AG09309 (cell line): ENCODE data around the gene TMEM108.
A peak's percentile ranks its signal among the peaks of the same experiment; 100 is the strongest.

Source experiments
- DNase-seq: peaks from one replicate; pipeline ENCODE4 v3.0.0-alpha.2; 2010; ENCODE audit warnings: low read depth
- H3K4me3 ChIP-seq: 2 replicates; pipeline ENCODE4 v1.5.1; 2011; ENCODE audit warnings: mild to moderate bottlenecking, low read depth, low read length, moderate library complexity; ENCODE audit not compliant: control insufficient read depth
- CTCF ChIP-seq: IDR thresholded peaks from 2 replicates; pipeline ENCODE4 v1.5.1; 2011; ENCODE audit warnings: mild to moderate bottlenecking, low read depth, low read length, inconsistent platforms; ENCODE audit not compliant: insufficient read depth, control insufficient read depth; ENCODE audit errors: missing control alignments

TMEM108 gene

GRCh38 chr3:133301194-133301593, 263.0 kb downstream of the TMEM108 start:
- TF ChIP-seq CTCF, result no peak
- H3K4me3 ChIP-seq, result no peak overlapping the region
- DNase-seq, result peak; percentile 33

- no peak for DNase-seq
- TF ChIP-seq CTCF, result no peak
- no peak overlapping the region for H3K4me3 ChIP-seq
Measured at GRCh38 chr3:133301731-133302130, 263.5 kb downstream of the TMEM108 start.

- DNase-seq, result no peak
- TF ChIP-seq CTCF, result no peak
- H3K4me3 ChIP-seq, result no peak overlapping the region
Measured at GRCh38 chr3:133303430-133303829, 265.2 kb downstream of the TMEM108 start.

GRCh38 chr3:133317866-133318265, 279.7 kb downstream of the TMEM108 start:
- no peak overlapping the region for H3K4me3 ChIP-seq
- no peak for DNase-seq
- TF ChIP-seq CTCF, result no peak

GRCh38 chr3:133328373-133328772, 290.2 kb downstream of the TMEM108 start:
- no peak overlapping the region for H3K4me3 ChIP-seq
- no peak for TF ChIP-seq CTCF
- DNase-seq, result no peak

GRCh38 chr3:133329626-133330025, 291.4 kb downstream of the TMEM108 start:
- no peak for DNase-seq
- no peak for TF ChIP-seq CTCF
- no peak overlapping the region for H3K4me3 ChIP-seq

- DNase-seq, result no peak
- H3K4me3 ChIP-seq, result no peak overlapping the region
- TF ChIP-seq CTCF, result no peak
Measured at GRCh38 chr3:133330065-133330464, 291.9 kb downstream of the TMEM108 start.
